T-helper 17 cell (primary cell): Measurements from ENCODE around the gene YEATS2. TPM values are rescaled to one million over a fixed set of nuclear protein-coding genes. Genes with fewer than 3 reads are reported as not detected.
"Not testable (repeated sequence)": the region's sequence is repeated elsewhere in the genome, so short reads cannot be mapped to it uniquely, and the experiment has no call there.

Experiments used
- ATAC-seq: fragments of 150-1000 bp; cut with Tn5 transposase; 2 replicates; pipeline ENCODE4 v1.10.0; 2021; ENCODE audit warnings: mild to moderate bottlenecking, moderate library complexity
- DNase-seq, 3 donors: peaks; one replicate each; pipeline versions ENCODE4 v3.0.0 to v3.0.0-alpha.2; 2020 to 2021
- H3K9me3 ChIP-seq: one replicate; pipeline ENCODE4 v1.7.0; 2013; ENCODE audit warnings: low read length, mild to moderate bottlenecking; ENCODE audit not compliant: control insufficient read depth, poor library complexity, severe bottlenecking
- H3K27ac Mint-ChIP-seq: one replicate; pipeline ENCODE4 v1.8.0; 2022; ENCODE audit warnings: mild to moderate bottlenecking, moderate library complexity, mixed read lengths
- H3K27me3 Mint-ChIP-seq: one replicate; pipeline ENCODE4 v1.8.0; 2022; ENCODE audit warnings: mixed read lengths
- H3K36me3 Mint-ChIP-seq: one replicate; pipeline ENCODE4 v1.8.0; 2022; ENCODE audit warnings: low read depth, mixed read lengths
- H3K4me1 Mint-ChIP-seq: one replicate; pipeline ENCODE4 v1.8.0; 2022; ENCODE audit warnings: mild to moderate bottlenecking, mixed read lengths
- H3K4me3 Mint-ChIP-seq: one replicate; pipeline ENCODE4 v1.8.0; 2022; ENCODE audit warnings: mild to moderate bottlenecking, moderate library complexity, mixed read lengths
- total RNA-seq, 4 donors: library from RNA in 2 of 4; stranded (reverse) in 2 of 4; gene quantifications; one replicate each; pipeline ENCODE4 v1.2.3 and lab custom pipeline; 2022 to 2026

Gene YEATS2
- total RNA-seq, 2 donors from 2014 or later, result 25.3 to 31.1 TPM

GRCh38 chr3:183695569-183696364 lies 1.8 kb upstream of the YEATS2 start:
- DNase-seq, result no peak
- H3K4me3 Mint-ChIP-seq, result no peak overlapping the region
- H3K36me3 Mint-ChIP-seq, result no peaks in the 10 kb centered on the region
- H3K27me3 Mint-ChIP-seq, result no peaks in the 10 kb centered on the region
- H3K9me3 ChIP-seq, result no peaks in the 10 kb centered on the region
- ATAC-seq, result no peak
- H3K4me1 Mint-ChIP-seq, result peaks cover 24% of the 10 kb centered on the region
- no peak overlapping the region for H3K27ac Mint-ChIP-seq

- Mint-ChIP-seq H3K4me3 (peak overlapping the region; percentile 93), H3K27me3 (no peaks in the 10 kb centered on the region), H3K4me1 (peaks cover 26% of the 10 kb centered on the region), H3K36me3 (no peaks in the 10 kb centered on the region), H3K27ac (peak overlapping the region; percentile 47)
- ATAC-seq (no peak), DNase-seq (no peak)
- H3K9me3 ChIP-seq, result no peaks in the 10 kb centered on the region
Measured at GRCh38 chr3:183697123-183697609, 431 bp upstream of the YEATS2 start.

- Mint-ChIP-seq H3K4me1 (peaks cover 27% of the 10 kb centered on the region), H3K4me3 (peak overlapping the region; percentile 93), H3K27ac (peak overlapping the region; percentile 90), H3K36me3 (no peaks in the 10 kb centered on the region), H3K27me3 (no peaks in the 10 kb centered on the region)
- DNase-seq, result peak in 2 of 3 donors; percentile 7 to 13
- H3K9me3 ChIP-seq, result no peaks in the 10 kb centered on the region
- ATAC-seq, result peak; percentile 51
Measured at GRCh38 chr3:183698318-183698751, 738 bp downstream of the YEATS2 start.

GRCh38 chr3:183698756-183699155 lies 1.2 kb downstream of the YEATS2 start:
- peaks cover 29% of the 10 kb centered on the region for H3K4me1 Mint-ChIP-seq
- DNase-seq, result no peak
- ATAC-seq, result peak; percentile 27
- no peaks in the 10 kb centered on the region for H3K27me3 Mint-ChIP-seq
- no peaks in the 10 kb centered on the region for H3K9me3 ChIP-seq
- H3K4me3 Mint-ChIP-seq, result peak overlapping the region; percentile 93
- no peaks in the 10 kb centered on the region for H3K36me3 Mint-ChIP-seq
- H3K27ac Mint-ChIP-seq, result peak overlapping the region; percentile 90

- DNase-seq (no peak), ATAC-seq (no peak)
- H3K9me3 ChIP-seq, result no peaks in the 10 kb centered on the region
- Mint-ChIP-seq H3K4me1 (peaks cover 33% of the 10 kb centered on the region), H3K27ac (peak overlapping the region; percentile 90), H3K36me3 (no peaks in the 10 kb centered on the region), H3K4me3 (peak overlapping the region; percentile 93), H3K27me3 (no peaks in the 10 kb centered on the region)
Measured at GRCh38 chr3:183699238-183699947, 1.8 kb downstream of the YEATS2 start.

GRCh38 chr3:183701744-183702143 lies 4.1 kb downstream of the YEATS2 start:
- H3K27me3 Mint-ChIP-seq, result no peaks in the 10 kb centered on the region
- H3K4me1 Mint-ChIP-seq, result peaks cover 40% of the 10 kb centered on the region
- peak overlapping the region; percentile 90 for H3K27ac Mint-ChIP-seq
- H3K36me3 Mint-ChIP-seq, result no peaks in the 10 kb centered on the region
- H3K9me3 ChIP-seq, result no peaks in the 10 kb centered on the region
- ATAC-seq (no peak), DNase-seq (no peak)
- no peak overlapping the region for H3K4me3 Mint-ChIP-seq

- ATAC-seq, H3K9me3 ChIP-seq, H3K4me3 Mint-ChIP-seq, H3K36me3 Mint-ChIP-seq, H3K27ac Mint-ChIP-seq, H3K27me3 Mint-ChIP-seq, DNase-seq: not testable (repeated sequence)
- peaks cover 33% of the 10 kb centered on the region for H3K4me1 Mint-ChIP-seq
Measured at GRCh38 chr3:183703892-183704291, 6.3 kb downstream of the YEATS2 start.

GRCh38 chr3:183710231-183710630 lies 12.6 kb downstream of the YEATS2 start:
- Mint-ChIP-seq H3K36me3 (no peaks in the 10 kb centered on the region), H3K4me3 (no peak overlapping the region), H3K27me3 (no peaks in the 10 kb centered on the region), H3K4me1 (peaks cover 9% of the 10 kb centered on the region), H3K27ac (no peak overlapping the region)
- no peak for DNase-seq
- ATAC-seq, result no peak
- H3K9me3 ChIP-seq, result no peaks in the 10 kb centered on the region

GRCh38 chr3:183711516-183711915 lies 13.9 kb downstream of the YEATS2 start:
- H3K9me3 ChIP-seq, result no peaks in the 10 kb centered on the region
- Mint-ChIP-seq H3K4me1 (peaks cover 5% of the 10 kb centered on the region), H3K27me3 (no peaks in the 10 kb centered on the region), H3K36me3 (no peaks in the 10 kb centered on the region), H3K27ac (no peak overlapping the region), H3K4me3 (no peak overlapping the region)
- DNase-seq, result no peak
- ATAC-seq, result no peak

GRCh38 chr3:183714622-183715021 lies 17.0 kb downstream of the YEATS2 start:
- peaks cover 3% of the 10 kb centered on the region for H3K4me1 Mint-ChIP-seq
- no peak overlapping the region for H3K27ac Mint-ChIP-seq
- no peak overlapping the region for H3K4me3 Mint-ChIP-seq
- DNase-seq (no peak), ATAC-seq (no peak)
- H3K36me3 Mint-ChIP-seq, result no peaks in the 10 kb centered on the region
- H3K9me3 ChIP-seq, result no peaks in the 10 kb centered on the region
- no peaks in the 10 kb centered on the region for H3K27me3 Mint-ChIP-seq

- Mint-ChIP-seq H3K27ac (no peak overlapping the region), H3K27me3 (no peaks in the 10 kb centered on the region), H3K4me3 (no peak overlapping the region), H3K36me3 (no peaks in the 10 kb centered on the region), H3K4me1 (peaks cover 3% of the 10 kb centered on the region)
- no peaks in the 10 kb centered on the region for H3K9me3 ChIP-seq
- no peak for ATAC-seq
- DNase-seq, result no peak
Measured at GRCh38 chr3:183718012-183718411, 20.4 kb downstream of the YEATS2 start.

GRCh38 chr3:183725387-183725786 lies 27.8 kb downstream of the YEATS2 start:
- ATAC-seq, result no peak
- no peak for DNase-seq
- Mint-ChIP-seq H3K27ac (no peak overlapping the region), H3K27me3 (no peaks in the 10 kb centered on the region), H3K4me3 (no peak overlapping the region), H3K36me3 (peaks cover 3% of the 10 kb centered on the region), H3K4me1 (peaks cover 3% of the 10 kb centered on the region)
- no peaks in the 10 kb centered on the region for H3K9me3 ChIP-seq

- Mint-ChIP-seq H3K27me3 (no peaks in the 10 kb centered on the region), H3K27ac (no peak overlapping the region), H3K36me3 (peaks cover 8% of the 10 kb centered on the region), H3K4me3 (no peak overlapping the region), H3K4me1 (peaks cover 7% of the 10 kb centered on the region)
- DNase-seq (no peak), ATAC-seq (no peak)
- H3K9me3 ChIP-seq, result no peaks in the 10 kb centered on the region
Measured at GRCh38 chr3:183728204-183728603, 30.6 kb downstream of the YEATS2 start.
